ENCODE results near the gene CREM.

Gene CREM

DNA sequence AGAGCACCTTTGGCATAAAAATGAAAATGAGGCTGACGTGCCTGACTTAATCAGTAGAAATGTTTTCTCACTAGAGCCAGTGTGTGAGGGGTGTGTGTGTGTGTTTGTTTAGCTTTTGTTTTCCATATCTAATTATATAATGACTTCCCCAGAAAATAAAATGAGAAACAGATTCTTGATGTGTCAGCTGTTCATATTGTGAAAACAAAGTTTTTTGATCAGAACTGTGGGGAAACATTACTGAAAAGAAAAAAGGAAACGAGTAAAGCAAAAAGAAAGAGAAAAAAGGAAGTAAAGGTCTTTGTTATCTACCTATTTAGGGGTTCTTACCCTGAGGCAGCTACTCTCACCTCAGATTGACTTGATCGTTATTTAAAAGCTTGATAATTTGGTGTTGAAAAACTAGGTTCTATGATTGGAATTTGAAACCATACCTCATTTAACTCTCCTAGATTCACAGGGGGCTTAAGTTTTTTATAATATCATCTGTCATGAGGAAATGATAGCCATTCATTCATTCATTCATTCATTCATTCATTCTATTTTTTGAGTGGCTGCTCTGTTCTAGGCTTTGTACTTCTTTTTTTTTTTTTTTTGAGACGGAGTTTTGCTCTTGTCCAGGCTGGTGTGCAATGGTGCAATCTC lies 58.0 kb downstream of the CREM start:
- H3K9me3 ChIP-seq: no peaks in the 10 kb centered on the region
- no peaks in the 10 kb centered on the region for H3K36me3 ChIP-seq
- H3K4me3 ChIP-seq: no peak overlapping the region
- no peaks in the 10 kb centered on the region for H3K4me1 ChIP-seq
- H3K27me3 ChIP-seq: no peaks in the 10 kb centered on the region
- DNase-seq: no peak
- intact Hi-C loops (cut with DNase I; ENCODE audit: low total_unique reads): no loop called here
- H3K27ac ChIP-seq: no peak overlapping the region
- TF ChIP-seq, protein P1, sequence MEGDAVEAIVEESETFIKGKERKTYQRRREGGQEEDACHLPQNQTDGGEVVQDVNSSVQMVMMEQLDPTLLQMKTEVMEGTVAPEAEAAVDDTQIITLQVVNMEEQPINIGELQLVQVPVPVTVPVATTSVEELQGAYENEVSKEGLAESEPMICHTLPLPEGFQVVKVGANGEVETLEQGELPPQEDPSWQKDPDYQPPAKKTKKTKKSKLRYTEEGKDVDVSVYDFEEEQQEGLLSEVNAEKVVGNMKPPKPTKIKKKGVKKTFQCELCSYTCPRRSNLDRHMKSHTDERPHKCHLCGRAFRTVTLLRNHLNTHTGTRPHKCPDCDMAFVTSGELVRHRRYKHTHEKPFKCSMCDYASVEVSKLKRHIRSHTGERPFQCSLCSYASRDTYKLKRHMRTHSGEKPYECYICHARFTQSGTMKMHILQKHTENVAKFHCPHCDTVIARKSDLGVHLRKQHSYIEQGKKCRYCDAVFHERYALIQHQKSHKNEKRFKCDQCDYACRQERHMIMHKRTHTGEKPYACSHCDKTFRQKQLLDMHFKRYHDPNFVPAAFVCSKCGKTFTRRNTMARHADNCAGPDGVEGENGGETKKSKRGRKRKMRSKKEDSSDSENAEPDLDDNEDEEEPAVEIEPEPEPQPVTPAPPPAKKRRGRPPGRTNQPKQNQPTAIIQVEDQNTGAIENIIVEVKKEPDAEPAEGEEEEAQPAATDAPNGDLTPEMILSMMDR (IDR thresholded peaks at IDR 0.05): no peak

DNA sequence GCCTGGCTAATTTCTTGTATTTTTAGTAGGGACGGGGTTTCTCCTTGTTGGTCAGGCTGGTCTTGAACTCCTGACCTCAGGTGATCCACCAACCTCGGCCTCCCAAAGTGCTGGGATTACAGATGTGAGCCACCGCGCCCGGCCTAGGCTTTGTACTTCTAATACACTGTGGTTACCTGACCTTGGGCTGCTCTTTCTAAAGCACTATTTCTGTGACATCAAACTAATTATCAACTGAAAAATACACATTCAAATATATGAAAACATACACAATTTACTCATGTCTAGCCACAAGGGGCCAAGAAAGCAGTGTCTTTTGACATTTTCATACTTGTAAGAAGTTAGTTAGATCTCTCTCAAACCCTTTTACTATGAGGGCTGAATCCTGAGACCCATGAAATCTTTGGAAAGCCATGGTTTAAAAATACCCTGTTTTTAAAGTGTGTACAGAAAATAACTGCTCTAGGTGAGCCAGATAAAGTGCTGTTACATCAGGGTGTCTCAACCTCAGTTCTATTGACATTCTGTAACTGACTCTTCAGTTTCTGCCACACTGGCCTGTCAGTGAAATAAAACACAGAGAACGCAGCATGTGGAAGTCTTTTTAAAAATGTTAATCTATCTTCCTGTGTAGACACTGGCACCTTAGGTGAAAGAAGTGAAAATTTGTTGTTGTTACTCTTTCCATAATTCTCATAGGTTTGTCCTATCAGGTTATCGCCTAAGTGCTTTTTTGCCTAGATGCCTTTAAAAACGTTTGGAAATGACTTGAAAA lies 58.8 kb downstream of the CREM start:
- TF ChIP-seq, protein P1 (IDR thresholded peaks at IDR 0.05): no peak
- no peaks in the 10 kb centered on the region for H3K4me1 ChIP-seq
- no peak overlapping the region for H3K4me3 ChIP-seq
- H3K27me3 ChIP-seq: no peaks in the 10 kb centered on the region
- no peaks in the 10 kb centered on the region for H3K36me3 ChIP-seq
- no peaks in the 10 kb centered on the region for H3K9me3 ChIP-seq
- no peak overlapping the region for H3K27ac ChIP-seq
- intact Hi-C loops (cut with DNase I; ENCODE audit: low total_unique reads): no loop called here
- no peak for DNase-seq

DNA sequence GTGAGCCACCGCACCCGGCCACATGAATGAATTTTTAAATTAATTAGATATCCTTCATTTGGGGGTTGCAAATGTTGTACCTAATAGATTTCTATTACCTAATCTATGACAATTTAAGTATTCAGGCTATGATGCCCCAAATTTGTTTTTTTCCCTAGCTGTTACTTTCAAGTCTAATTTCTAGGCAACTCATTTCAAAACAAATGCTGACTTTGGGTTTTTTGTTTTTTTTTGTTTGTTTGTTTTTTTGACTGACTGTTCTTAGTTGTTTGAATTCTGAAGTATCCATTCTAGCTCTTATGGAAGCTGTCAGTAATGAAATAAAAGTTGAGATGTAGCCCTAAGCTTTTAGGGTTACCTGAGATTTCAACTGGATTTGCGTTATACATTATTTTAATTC lies 62.3 kb downstream of the CREM start:
- no peak overlapping the region for H3K4me3 ChIP-seq

DNA sequence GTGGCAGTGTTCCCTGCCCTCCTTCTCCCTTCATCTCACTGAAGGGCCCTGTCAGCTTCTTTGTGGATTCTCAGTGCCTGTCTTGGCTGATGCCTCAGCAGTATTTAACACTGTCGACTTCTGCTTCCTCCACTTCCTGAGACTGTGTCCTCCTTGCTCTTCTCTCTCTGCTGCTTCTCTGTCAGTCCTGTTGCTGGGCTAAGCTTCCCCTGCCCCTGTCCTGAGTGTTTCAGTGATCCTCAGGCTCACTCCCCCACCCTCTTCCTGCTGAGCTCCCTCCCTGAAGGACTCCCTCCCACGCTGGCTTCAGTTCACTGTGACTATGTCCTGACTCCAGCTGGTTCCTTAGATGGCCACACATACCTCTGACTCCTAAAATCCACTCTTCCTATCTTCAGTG lies 64.9 kb downstream of the CREM start:
- no peaks in the 10 kb centered on the region for H3K9me3 ChIP-seq
- H3K27me3 ChIP-seq: no peaks in the 10 kb centered on the region
- H3K4me1 ChIP-seq: peaks cover 0 to 11% (median 0%) of the 10 kb centered on the region in 4 donors
- H3K4me3 ChIP-seq: no peak overlapping the region
- H3K27ac ChIP-seq: peak overlapping the region in 1 of 2 donors; percentile 31
- no peaks in the 10 kb centered on the region for H3K36me3 ChIP-seq
- TF ChIP-seq, protein P1 (IDR thresholded peaks at IDR 0.05): no peak
- DNase-seq: peak; percentile 48 to 74
- intact Hi-C loops (cut with DNase I; ENCODE audit: low total_unique reads): no loop called here

More for the DNA sequence above, 62.3 kb downstream of the CREM start:
- H3K27me3 ChIP-seq: no peaks in the 10 kb centered on the region
- DNase-seq: no peak
- no peaks in the 10 kb centered on the region for H3K9me3 ChIP-seq
- H3K27ac ChIP-seq: no peak overlapping the region
- intact Hi-C loops (cut with DNase I; ENCODE audit: low total_unique reads): no loop called here
- TF ChIP-seq, protein P1 (IDR thresholded peaks at IDR 0.05): no peak
- H3K4me1 ChIP-seq: no peaks in the 10 kb centered on the region
- no peaks in the 10 kb centered on the region for H3K36me3 ChIP-seq

DNA sequence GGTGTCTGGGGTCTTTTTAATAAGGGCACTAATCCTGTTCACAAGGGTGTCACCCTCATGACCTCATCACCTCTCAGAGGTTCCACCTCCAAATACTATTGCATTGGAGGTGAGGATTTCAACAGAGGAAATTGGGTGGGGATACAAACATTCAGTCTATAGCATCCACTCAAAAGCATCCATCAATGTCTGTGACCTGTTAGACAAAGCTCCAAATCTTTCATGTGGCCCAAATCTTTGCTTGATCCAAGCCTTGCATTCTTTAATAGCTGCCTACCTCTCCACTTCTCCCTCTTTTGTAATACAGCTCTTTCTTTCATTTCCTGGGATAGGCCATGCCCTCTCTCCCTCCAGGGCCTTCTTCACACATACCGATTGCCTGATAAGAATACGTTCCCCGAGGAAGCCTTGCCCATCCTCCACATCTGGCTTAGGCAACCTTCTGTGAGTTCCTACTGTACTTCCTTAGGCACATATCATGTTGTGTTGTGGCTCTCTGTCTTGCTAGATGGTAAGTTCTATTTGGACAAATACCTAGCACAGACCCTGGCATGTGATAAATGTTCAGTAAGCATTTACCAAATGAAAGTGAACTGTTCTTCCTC lies 66.1 kb downstream of the CREM start:
- DNase-seq: no peak
- H3K4me1 ChIP-seq: peaks cover 0 to 15% (median 0%) of the 10 kb centered on the region in 4 donors
- intact Hi-C loops (cut with DNase I; ENCODE audit: low total_unique reads): no loop called here
- no peaks in the 10 kb centered on the region for H3K9me3 ChIP-seq
- TF ChIP-seq, protein P1 (IDR thresholded peaks at IDR 0.05): no peak
- H3K27me3 ChIP-seq: no peaks in the 10 kb centered on the region
- H3K27ac ChIP-seq: no peak overlapping the region
- no peak overlapping the region for H3K4me3 ChIP-seq
- no peaks in the 10 kb centered on the region for H3K36me3 ChIP-seq

All from tibial artery (tissue), 4 donors.